Thyroid gland (tissue), 4 donors: ENCODE data around the gene HCFC1R1. TPM values are rescaled to one million over a fixed set of nuclear protein-coding genes. Genes with fewer than 3 reads are reported as not detected.

Source experiments
- DNase-seq, 2 donors: peaks; one replicate each; pipeline ENCODE4 v3.0.0-alpha.2; 2019
- H3K27ac ChIP-seq, 3 donors: fragments of 200-600 bp; sonication (generic); 1 replicate in 2 of 3; 2 replicates in 1 of 3; pipeline ENCODE4 v1.5.1; 2016 to 2019; ENCODE audit warnings: mild to moderate bottlenecking in 1 of 3, moderate library complexity in 1 of 3
- H3K27me3 ChIP-seq: fragments of 200-600 bp; sonication (generic); one replicate; pipeline ENCODE4 v1.5.1; 2019
- H3K36me3 ChIP-seq, 2 donors: fragments of 200-600 bp; sonication (generic); one replicate each; pipeline ENCODE4 v1.5.1; 2016 to 2019
- H3K4me1 ChIP-seq, 2 donors: fragments of 200-600 bp; sonication (generic); one replicate each; pipeline ENCODE4 v1.5.1; 2017 to 2019
- H3K4me3 ChIP-seq, 3 donors: fragments of 200-600 bp; sonication (generic); replicated peaks in 1 of 3; 1 replicate in 2 of 3; 2 replicates in 1 of 3; pipeline ENCODE4 v1.5.1; 2016; ENCODE audit warnings: mild to moderate bottlenecking in 1 of 3
- H3K9me3 ChIP-seq: fragments of 200-600 bp; sonication (generic); one replicate; pipeline ENCODE4 v1.5.1; 2017
- POLR2A ChIP-seq, 2 donors: fragments of 450-650 bp; IDR thresholded peaks; one replicate each; pipeline ENCODE4 v1.6.1; 2017; ENCODE audit warnings: antibody characterized with exemption in 2 of 2, mild to moderate bottlenecking in 2 of 2, moderate library complexity in 1 of 2
- WGBS, 2 donors: methylation state at CpG; one replicate each; pipeline ENCODE4 v1.1.5; 2017; 5-methylcytosine and 5-hydroxymethylcytosine counted together
- intact Hi-C: fragments of 100-400 bp; cut with DNase I; formaldehyde crosslinking; loops from one replicate; pipeline ENCODE4 v1.15.1; 2023
- total RNA-seq, 4 donors: library from RNA; depleted of rRNA; stranded (reverse); fragments of >200 nt; gene quantifications; one replicate each; pipeline ENCODE4 v1.2.3, GENCODE V29; 2016
- TF ChIP-seq, protein P1 (sequence below), 6 experiments: fragments of 200-600 bp in 3 of 6; fragments of 450-650 bp in 3 of 6; sonication (generic) in 3 of 6; IDR thresholded peaks; one replicate each; pipeline ENCODE4 v1.5.1; 2016 to 2019; ENCODE audit warnings: antibody characterized with exemption in 6 of 6, mild to moderate bottlenecking in 2 of 6, inconsistent platforms in 1 of 6, moderate library complexity in 1 of 6

The HCFC1R1 gene
- total RNA-seq, 4 donors from 2014 or later: 10.1 to 51.7 (median 29.7) TPM

DNA sequence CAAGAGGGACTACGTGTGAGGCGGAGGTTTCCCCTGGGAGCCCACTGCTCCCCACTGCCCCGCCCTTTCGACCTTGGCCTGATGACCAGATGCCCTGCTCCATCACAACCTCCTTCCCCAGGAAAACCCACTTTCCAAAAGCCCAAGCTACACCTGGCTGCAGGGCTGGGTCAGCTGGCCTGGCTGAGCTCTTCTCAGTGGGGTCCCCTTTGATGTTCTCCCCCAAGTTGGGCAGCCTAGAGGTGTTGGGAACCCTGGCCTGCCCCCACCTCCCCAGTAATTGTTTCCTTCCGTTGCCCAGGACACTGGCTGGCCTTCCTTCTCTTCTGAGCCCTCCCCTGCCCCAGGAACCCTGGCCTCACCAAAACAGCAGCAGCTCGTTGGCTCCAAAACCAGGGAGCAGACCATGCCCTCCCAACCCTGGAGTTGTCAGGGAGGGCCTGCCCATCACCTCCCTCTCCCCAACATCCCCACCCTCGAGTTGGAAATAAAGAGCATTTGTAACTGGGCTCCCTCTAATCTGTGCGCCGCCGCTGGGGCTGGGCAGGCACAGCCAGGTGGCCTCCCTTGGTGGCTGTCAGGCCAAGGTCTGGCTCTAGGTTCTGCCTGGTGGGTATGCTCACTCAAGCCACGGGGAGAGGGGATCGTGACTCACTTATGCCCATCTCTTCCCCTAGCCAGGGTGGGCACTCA, 9.6 kb downstream of the HCFC1R1 start:
- no peak for DNase-seq
- no peaks in the 10 kb centered on the region for H3K9me3 ChIP-seq
- H3K36me3 ChIP-seq: no peaks in the 10 kb centered on the region
- no peaks in the 10 kb centered on the region for H3K27me3 ChIP-seq
- H3K27ac ChIP-seq: no peak overlapping the region
- H3K4me3 ChIP-seq: no peak overlapping the region
- 65 to 70% methylated on average over 6 to 9 of the region's 12 CpGs for whole genome bisulfite sequencing, 2 donors
- intact Hi-C loops: no loop called here
- peaks cover 15 to 25% of the 10 kb centered on the region in 2 donors for H3K4me1 ChIP-seq
- TF ChIP-seq, protein P1, sequence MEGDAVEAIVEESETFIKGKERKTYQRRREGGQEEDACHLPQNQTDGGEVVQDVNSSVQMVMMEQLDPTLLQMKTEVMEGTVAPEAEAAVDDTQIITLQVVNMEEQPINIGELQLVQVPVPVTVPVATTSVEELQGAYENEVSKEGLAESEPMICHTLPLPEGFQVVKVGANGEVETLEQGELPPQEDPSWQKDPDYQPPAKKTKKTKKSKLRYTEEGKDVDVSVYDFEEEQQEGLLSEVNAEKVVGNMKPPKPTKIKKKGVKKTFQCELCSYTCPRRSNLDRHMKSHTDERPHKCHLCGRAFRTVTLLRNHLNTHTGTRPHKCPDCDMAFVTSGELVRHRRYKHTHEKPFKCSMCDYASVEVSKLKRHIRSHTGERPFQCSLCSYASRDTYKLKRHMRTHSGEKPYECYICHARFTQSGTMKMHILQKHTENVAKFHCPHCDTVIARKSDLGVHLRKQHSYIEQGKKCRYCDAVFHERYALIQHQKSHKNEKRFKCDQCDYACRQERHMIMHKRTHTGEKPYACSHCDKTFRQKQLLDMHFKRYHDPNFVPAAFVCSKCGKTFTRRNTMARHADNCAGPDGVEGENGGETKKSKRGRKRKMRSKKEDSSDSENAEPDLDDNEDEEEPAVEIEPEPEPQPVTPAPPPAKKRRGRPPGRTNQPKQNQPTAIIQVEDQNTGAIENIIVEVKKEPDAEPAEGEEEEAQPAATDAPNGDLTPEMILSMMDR (IDR thresholded peaks at IDR 0.05): no peak
- no peak for TF ChIP-seq POLR2A (IDR thresholded peaks at IDR 0.05)

DNA sequence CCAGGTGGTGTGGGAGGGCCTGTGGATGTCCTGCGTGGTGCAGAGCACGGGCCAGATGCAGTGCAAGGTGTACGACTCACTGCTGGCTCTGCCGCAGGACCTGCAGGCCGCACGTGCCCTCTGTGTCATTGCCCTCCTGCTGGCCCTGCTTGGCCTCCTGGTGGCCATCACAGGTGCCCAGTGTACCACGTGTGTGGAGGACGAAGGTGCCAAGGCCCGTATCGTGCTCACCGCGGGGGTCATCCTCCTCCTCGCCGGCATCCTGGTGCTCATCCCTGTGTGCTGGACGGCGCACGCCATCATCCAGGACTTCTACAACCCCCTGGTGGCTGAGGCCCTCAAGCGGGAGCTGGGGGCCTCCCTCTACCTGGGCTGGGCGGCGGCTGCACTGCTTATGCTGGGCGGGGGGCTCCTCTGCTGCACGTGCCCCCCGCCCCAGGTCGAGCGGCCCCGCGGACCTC, 10.2 kb downstream of the HCFC1R1 start:
- Histone ChIP-seq H3K27ac (no peak overlapping the region), H3K9me3 (no peaks in the 10 kb centered on the region), H3K4me1 (peaks cover 15 to 23% of the 10 kb centered on the region in 2 donors), H3K4me3 (no peak overlapping the region), H3K27me3 (no peaks in the 10 kb centered on the region), H3K36me3 (no peaks in the 10 kb centered on the region)
- WGBS, 2 donors: 40 to 58% methylated on average over 1 to 14 of the region's 27 CpGs
- DNase-seq: no peak
- intact Hi-C loops: no loop called here
- TF ChIP-seq, protein P1 (IDR thresholded peaks at IDR 0.05): no peak
- TF ChIP-seq POLR2A (IDR thresholded peaks at IDR 0.05): no peak

DNA sequence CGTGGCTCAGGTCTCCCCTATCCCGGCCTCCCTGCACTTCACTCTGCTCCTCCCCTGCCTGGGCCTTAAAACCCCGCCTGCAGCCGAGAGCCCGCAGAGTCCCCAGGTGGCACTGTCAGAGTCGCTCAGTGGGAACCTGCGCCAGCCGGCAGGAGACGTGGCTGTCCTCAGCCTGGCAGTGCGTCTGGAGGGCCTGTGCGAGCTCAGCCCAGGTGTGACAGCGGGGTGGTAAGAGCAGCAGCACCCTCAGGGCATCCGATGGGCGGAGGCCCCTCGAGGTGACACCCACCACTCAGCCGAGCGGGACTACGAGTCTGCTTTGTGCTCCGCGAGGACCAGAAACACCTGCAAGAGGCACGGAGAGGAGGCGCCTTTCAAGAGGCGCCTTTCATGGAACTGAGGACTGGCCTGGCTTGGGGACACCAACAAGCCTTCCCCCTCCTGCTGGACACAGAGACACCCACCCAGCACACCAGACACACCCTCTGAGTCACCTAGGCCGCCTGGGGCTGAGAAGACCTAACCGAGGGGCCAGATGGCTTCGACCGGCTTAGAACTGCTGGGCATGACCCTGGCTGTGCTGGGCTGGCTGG, 10.8 kb downstream of the HCFC1R1 start, which contains the start of gene CLDN9:
Gene CLDN9 (plus strand): TSS at position 96 of the 593 bp plus-strand sequence. CDS start 440 bp downstream, at position 536.
- Histone ChIP-seq H3K27me3 (no peaks in the 10 kb centered on the region), H3K9me3 (no peaks in the 10 kb centered on the region), H3K4me3 (no peak within 1 kb of the TSS), H3K27ac (no peak within 1 kb of the TSS), H3K36me3 (no peaks in the 10 kb centered on the region), H3K4me1 (peaks cover 11 to 17% of the 10 kb centered on the region in 2 donors)
- peak; percentile 77 to 85 for DNase-seq
- peak in 1 of 2 donors; percentile 44 for TF ChIP-seq POLR2A (IDR thresholded peaks at IDR 0.05)
- TF ChIP-seq, protein P1 (IDR thresholded peaks at IDR 0.05): peak in 2 of 6 experiments; percentile 9 to 14
- intact Hi-C loops: no loop called here
- 20 to 42% methylated on average over 8 to 14 of the region's 27 CpGs for WGBS, 2 donors

DNA sequence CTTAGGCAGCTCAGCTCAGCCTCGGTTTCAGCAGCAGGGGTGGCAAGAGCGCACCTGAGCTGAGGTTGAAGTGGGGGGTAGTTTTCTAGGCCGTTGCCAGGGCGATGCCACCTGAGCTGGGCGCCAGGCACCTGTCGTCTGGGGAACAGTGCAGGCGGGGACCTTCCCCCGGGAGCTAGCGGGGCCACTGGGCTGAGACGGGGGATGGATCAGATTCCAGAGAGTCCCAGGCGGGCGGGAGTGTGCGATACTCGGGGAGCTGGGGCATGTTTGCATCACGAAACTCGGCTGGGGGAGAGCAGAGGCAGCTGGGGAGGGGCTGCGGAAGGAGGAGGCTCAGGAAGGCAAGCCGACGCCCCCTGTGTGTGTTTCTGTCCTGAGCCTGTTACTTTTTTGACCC, 11.5 kb downstream of the HCFC1R1 start:
- H3K27me3 ChIP-seq: no peaks in the 10 kb centered on the region

More for the DNA sequence above, 11.5 kb downstream of the HCFC1R1 start:
- peak; percentile 38 to 44 for DNase-seq
- Histone ChIP-seq H3K36me3 (no peaks in the 10 kb centered on the region), H3K4me3 (no peak overlapping the region), H3K9me3 (no peaks in the 10 kb centered on the region), H3K4me1 (peaks cover 9 to 16% of the 10 kb centered on the region in 2 donors), H3K27ac (no peak overlapping the region)
- 14 to 15% methylated on average over 14 of the region's 19 CpGs for WGBS, 2 donors
- TF ChIP-seq POLR2A (IDR thresholded peaks at IDR 0.05): no peak
- TF ChIP-seq, protein P1 (IDR thresholded peaks at IDR 0.05): no peak
- intact Hi-C loops: no loop called here
